SU-DHL-6 (cell line): ENCODE measurements around the gene WDR64.

Source experiments
- H2AFZ ChIP-seq: fragments of 200-600 bp; sonication (generic); 2 replicates; pipeline ENCODE4 v1.6.1; 2014; ENCODE audit warnings: low read depth, mild to moderate bottlenecking, moderate library complexity, mixed read lengths, antibody characterized with exemption, low read length; ENCODE audit not compliant: severe bottlenecking
- H3F3A ChIP-seq: fragments of 200-600 bp; shearing (Covaris generic); 2 replicates; pipeline ENCODE4 v1.6.0; 2016; ENCODE audit warnings: antibody characterized with exemption, mild to moderate bottlenecking; ENCODE audit not compliant: insufficient read depth
- H3K27ac ChIP-seq: fragments of 200-600 bp; sonication (generic); 2 replicates; pipeline ENCODE4 v1.5.1; 2016; ENCODE audit warnings: low read depth, mild to moderate bottlenecking, low read length, moderate library complexity, mixed read lengths
- H3K27me3 ChIP-seq: fragments of 200-600 bp; sonication (generic), shearing (Covaris generic); 2 replicates; pipeline ENCODE4 v1.6.0; 2014; ENCODE audit warnings: mild to moderate bottlenecking, low read length
- H3K36me3 ChIP-seq: fragments of 200-600 bp; sonication (generic); 2 replicates; pipeline ENCODE4 v1.6.1; 2014; ENCODE audit warnings: mild to moderate bottlenecking, low read length, mixed read lengths
- H3K4me2 ChIP-seq: fragments of 300-600, 200-600 bp; shearing (Covaris generic), sonication (generic); 2 replicates; pipeline ENCODE4 v1.6.0; 2014; ENCODE audit warnings: low read length, low read depth, mild to moderate bottlenecking; ENCODE audit not compliant: poor library complexity, severe bottlenecking
- H3K4me3 ChIP-seq: fragments of 200-600 bp; sonication (generic); 2 replicates; pipeline ENCODE4 v1.5.1; 2014; ENCODE audit warnings: antibody characterized with exemption, low read length, mild to moderate bottlenecking, mixed read lengths; ENCODE audit not compliant: insufficient read depth, poor library complexity, severe bottlenecking
- H3K79me2 ChIP-seq: fragments of 200-600 bp; sonication (generic); 2 replicates; pipeline ENCODE4 v1.6.1; 2014; ENCODE audit warnings: mild to moderate bottlenecking, low read length, moderate library complexity; ENCODE audit not compliant: insufficient read depth
- H3K9ac ChIP-seq: fragments of 200-600 bp; sonication (generic); 2 replicates; pipeline ENCODE4 v1.7.0; 2014; ENCODE audit warnings: mild to moderate bottlenecking, low read length
- H3K9me2 ChIP-seq: fragments of 200-600 bp; sonication (generic); replicated peaks from 2 replicates; pipeline ENCODE4 v1.6.1; 2014; ENCODE audit warnings: low read length; ENCODE audit not compliant: insufficient read depth
- H3K9me3 ChIP-seq: fragments of 200-600 bp; sonication (generic); 2 replicates; pipeline ENCODE4 v1.6.1; 2014; ENCODE audit warnings: low read length, mixed read lengths; ENCODE audit not compliant: insufficient read depth
- H4K20me1 ChIP-seq: fragments of 200-600 bp; sonication (generic); 2 replicates; pipeline ENCODE4 v1.6.1; 2014; ENCODE audit warnings: low read depth, mild to moderate bottlenecking, antibody characterized with exemption, low read length, moderate library complexity, mixed read lengths
- CTCF ChIP-seq: fragments of 200-600 bp; sonication (generic); IDR thresholded peaks from one replicate; pipeline ENCODE4 v1.5.1; 2017; ENCODE audit warnings: antibody characterized with exemption, mild to moderate bottlenecking, low read length, moderate library complexity; ENCODE audit not compliant: insufficient read depth, poor library complexity, severe bottlenecking
- EZH2phosphoT487 ChIP-seq: fragments of 200-600 bp; sonication (generic), shearing (Covaris generic); conservative IDR thresholded peaks from 2 replicates; pipeline ENCODE4 v1.6.1; 2018; ENCODE audit warnings: mild to moderate bottlenecking, antibody characterized with exemption, low read length, moderate library complexity, mixed read lengths

The WDR64 gene

GRCh38 chr1:241652012-241652411, at the start of gene WDR64:
WDR64 (plus strand) TSS chr1:241652281; CDS start chr1:241652485, 204 bp downstream.
- H3K36me3 ChIP-seq = no peaks in the 10 kb centered on the region
- TF ChIP-seq EZH2phosphoT487 = no peak
- no peak for TF ChIP-seq CTCF
- H3K27me3 ChIP-seq = no peaks in the 10 kb centered on the region
- H3K4me3 ChIP-seq = no peak within 1 kb of the TSS
- H3K9me2 ChIP-seq = no peaks in the 10 kb centered on the region
- H3K27ac ChIP-seq = no peak within 1 kb of the TSS
- H3K9me3 ChIP-seq = no peaks in the 10 kb centered on the region
- H4K20me1 ChIP-seq = no peaks in the 10 kb centered on the region
- H3K4me2 ChIP-seq = no peak within 1 kb of the TSS
- no peak within 1 kb of the TSS for H2AFZ ChIP-seq
- H3F3A ChIP-seq = no peaks in the 10 kb centered on the region
- no peak within 1 kb of the TSS for H3K9ac ChIP-seq
- H3K79me2 ChIP-seq = no peaks in the 10 kb centered on the region

- Histone ChIP-seq H3K4me2 (no peak overlapping the region), H3K4me3 (no peak overlapping the region), H3F3A (no peaks in the 10 kb centered on the region; the same call in 1 of the 2 replicates), H3K9ac (no peak overlapping the region), H3K9me2 (no peaks in the 10 kb centered on the region), H3K36me3 (no peaks in the 10 kb centered on the region), H2AFZ (no peak overlapping the region), H3K79me2 (no peaks in the 10 kb centered on the region), H4K20me1 (no peaks in the 10 kb centered on the region), H3K27me3 (no peaks in the 10 kb centered on the region), H3K27ac (no peak overlapping the region), H3K9me3 (no peaks in the 10 kb centered on the region)
- no peak for TF ChIP-seq CTCF
- TF ChIP-seq EZH2phosphoT487 = no peak
These were observed 48.3 kb upstream of the WDR64 start for GRCh38 chr1:241603731-241604245.

GRCh38 chr1:241605146-241605805, 46.8 kb upstream of the WDR64 start:
- Histone ChIP-seq H3K27me3 (no peaks in the 10 kb centered on the region), H3K4me3 (no peak overlapping the region), H3K9me2 (no peaks in the 10 kb centered on the region), H4K20me1 (no peaks in the 10 kb centered on the region), H3K4me2 (no peak overlapping the region), H3K79me2 (no peaks in the 10 kb centered on the region), H3F3A (no peaks in the 10 kb centered on the region; the same call in 1 of the 2 replicates), H3K9me3 (no peaks in the 10 kb centered on the region), H3K36me3 (no peaks in the 10 kb centered on the region), H3K27ac (no peak overlapping the region), H2AFZ (no peak overlapping the region), H3K9ac (no peak overlapping the region)
- no peak for TF ChIP-seq CTCF
- TF ChIP-seq EZH2phosphoT487 = no peak
